Measurements from ENCODE around the gene RACK1. TPM values are rescaled to one million over a fixed set of nuclear protein-coding genes. Genes with fewer than 3 reads are reported as not detected.

Gene RACK1
- total and polyA plus RNA-seq, 2 of the 4 experiments (the other 2 are of a cell fraction), result 4,263 to 9,350 TPM

DNA sequence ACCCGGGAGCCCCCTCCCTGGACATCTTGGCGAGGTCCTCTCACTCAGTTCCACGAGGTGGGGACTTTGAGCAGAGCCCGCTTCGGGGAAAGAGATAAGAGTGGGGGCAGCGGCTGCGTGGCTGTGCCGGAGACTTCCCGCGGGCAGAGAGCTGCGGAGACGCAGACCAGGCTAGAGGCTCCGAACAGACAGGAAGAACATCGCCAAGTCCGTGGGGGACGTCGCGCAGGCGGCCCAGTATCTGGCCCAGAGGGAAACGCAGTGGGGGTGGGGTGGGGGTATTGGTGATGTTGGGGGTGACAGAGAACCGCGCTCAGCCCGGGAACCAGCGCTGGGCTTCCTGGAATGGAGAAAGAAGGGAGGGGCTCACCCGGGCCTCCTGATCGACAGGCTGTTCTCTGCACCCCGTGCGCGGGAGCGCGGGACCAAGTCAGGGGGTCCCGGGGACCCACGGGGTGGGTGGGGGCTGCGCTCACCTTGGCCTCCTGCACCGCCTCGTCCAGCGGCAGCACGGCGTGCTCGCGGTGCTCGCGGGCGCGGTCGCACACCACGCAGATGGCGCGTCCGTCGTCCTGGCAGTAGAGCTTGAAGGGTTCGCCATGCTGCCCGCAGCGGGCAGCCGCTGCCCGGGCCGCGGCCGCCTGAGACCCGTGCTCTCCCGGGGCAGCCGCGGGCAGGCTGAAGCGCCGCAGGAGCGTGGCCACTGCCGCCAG lies 39.4 kb downstream of the RACK1 start (continued):
- TF ChIP-seq SMC3 (IDR thresholded peaks at IDR 0.05; ENCODE audit: low read depth, low read length), result no peak

DNA sequence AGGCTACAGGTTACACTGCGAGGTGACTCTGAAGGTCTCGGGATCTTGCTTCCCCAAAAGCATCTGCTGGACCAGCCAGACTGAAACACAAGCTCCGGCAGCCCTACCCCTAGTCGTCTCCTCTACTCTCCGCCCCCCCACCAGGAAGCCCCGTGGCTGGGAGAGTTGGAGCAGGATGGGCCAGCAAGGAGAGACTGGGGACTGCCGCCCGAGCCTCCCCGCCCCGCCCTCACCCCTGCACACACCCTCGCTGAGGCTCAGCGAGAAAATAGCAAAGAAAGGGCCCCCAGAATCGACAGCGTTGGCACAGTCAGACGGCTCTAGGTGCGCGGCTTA lies 40.0 kb downstream of the RACK1 start:
- no peak for DNase-seq
- Histone ChIP-seq H2AK5ac (ENCODE audit: low read depth, low read length) (no peak overlapping the region), H2AFZ (replicated peaks; ENCODE audit: low read length, poor library complexity) (peak overlapping the region; percentile 91), H3K27me3 (ENCODE audit: control insufficient read depth, insufficient read depth, low read length) (no peaks in the 10 kb centered on the region; the same call in 1 of the 2 replicates), H2AK9ac (replicated peaks; ENCODE audit: low read depth, low read length, poor library complexity) (peak overlapping the region; percentile 52), H3K27ac (ENCODE audit: insufficient read depth, low read length) (no peak overlapping the region), H3K56ac (ENCODE audit: extremely low read depth, insufficient read depth, low read length) (no peak overlapping the region), H4K5ac (ENCODE audit: low read depth, low read length) (no peak overlapping the region), H3K4me3 (ENCODE audit: insufficient read depth, low read depth, low read length) (peak overlapping the region; percentile 57), H4K20me1 (ENCODE audit: insufficient read depth, low read length) (no peaks in the 10 kb centered on the region), H2BK5ac (ENCODE audit: low read depth, low read length, poor library complexity, severe bottlenecking) (no peak overlapping the region), H2BK20ac (ENCODE audit: low read depth, low read length) (no peak overlapping the region), H3K4me1 (ENCODE audit: control insufficient read depth, insufficient read depth, low read length) (peaks cover 4% of the 10 kb centered on the region; the same call in 1 of the 2 replicates), H2BK15ac (ENCODE audit: low read depth, low read length) (no peak overlapping the region), H3K18ac (ENCODE audit: low read depth, low read length) (no peak overlapping the region), H3K4ac (ENCODE audit: low read depth, low read length) (no peak overlapping the region), H3K9ac (ENCODE audit: low read depth, low read length) (no peak overlapping the region), H4K91ac (ENCODE audit: insufficient read depth, low read depth, low read length) (no peak overlapping the region), H3K36me3 (ENCODE audit: control insufficient read depth, insufficient read depth, low read length) (no peaks in the 10 kb centered on the region), H3K9me3 (ENCODE audit: control insufficient read depth, insufficient read depth, low read length) (no peaks in the 10 kb centered on the region), H3K4me2 (ENCODE audit: low read depth, low read length) (peak overlapping the region; percentile 77), H3K9me1 (ENCODE audit: insufficient read depth, low read length) (0 out of 2 replicates have a peak, but pooled peaks cover 6% of the 10 kb centered on the region), H3K14ac (replicated peaks; ENCODE audit: low read depth, low read length) (no peak overlapping the region), H2BK120ac (ENCODE audit: low read depth, low read length) (no peak overlapping the region), H4K8ac (ENCODE audit: low read depth in 2 of 2, low read length in 2 of 2) (no peak overlapping the region), H3K23ac (ENCODE audit: low read depth, low read length) (no peak overlapping the region), H3K79me1 (ENCODE audit: low read depth in 1 of 2, low read length in 2 of 2) (no peaks in the 10 kb centered on the region)
- TF ChIP-seq RFX5 (IDR thresholded peaks at IDR 0.05; ENCODE audit: low read depth, low read length) (no peak), SMC3 (IDR thresholded peaks at IDR 0.05; ENCODE audit: low read depth, low read length) (no peak)
- ATAC-seq (ENCODE audit: low read depth), result no peak
- BruUV-seq (replicated peaks), result no TSS peak
- dilution Hi-C loops (cut with HindIII; ENCODE audit: low sequenced_read_pairs, unreplicated experiment), result no loop called here
- in situ Hi-C loops (cut with MboI; ENCODE audit: low sequenced_read_pairs), result no loop called here
- CTCF ChIA-PET, result no interaction called here
- intact Hi-C loops (cut with micrococcal nuclease), result no loop called here
- POLR2A ChIA-PET (ENCODE audit: unreplicated experiment), result no interaction called here
- WGBS, 2 experiments (ENCODE audit: extremely low coverage in 2 of 2, insufficient read length in 1 of 2), result no CpG with 5 or more reads among the region's 17 CpGs
